Left lung (tissue), 10 donors: ENCODE data around the gene U2AF1L4. TPM values are rescaled to one million over a fixed set of nuclear protein-coding genes. Genes with fewer than 3 reads are reported as not detected.

Experiments used
- ATAC-seq: fragments of 200-7000 bp; cut with Tn5 transposase; one replicate; pipeline ENCODE4 v1.9.1; 2020; ENCODE audit warnings: moderate library complexity
- DNase-seq, 4 donors: peaks; one replicate each; pipeline ENCODE4 v3.0.0-alpha.2; 2013 to 2020
- H3K27ac ChIP-seq, 2 donors: fragments of 200-600 bp; sonication (generic) in 1 of 2; one replicate each; pipeline versions ENCODE4 v1.5.0 to v1.8.0; 2020 to 2021
- H3K27me3 ChIP-seq, 2 donors: fragments of 200-600 bp; sonication (generic) in 1 of 2; one replicate each; pipeline versions ENCODE4 v1.5.0 to v1.8.0; 2020 to 2021
- H3K36me3 ChIP-seq, 2 donors: fragments of 200-600 bp; sonication (generic) in 1 of 2; one replicate each; pipeline versions ENCODE4 v1.5.0 to v1.8.0; 2020 to 2021
- H3K4me1 ChIP-seq, 2 donors: fragments of 200-600 bp; one replicate each; pipeline ENCODE4 v1.8.0; 2021
- H3K4me3 ChIP-seq, 2 donors: fragments of 200-600 bp; sonication (generic) in 1 of 2; one replicate each; pipeline versions ENCODE4 v1.5.0 to v1.8.0; 2020 to 2021; ENCODE audit warnings: mild to moderate bottlenecking in 1 of 2
- H3K9me3 ChIP-seq, 2 donors: fragments of 200-600 bp; sonication (generic) in 1 of 2; one replicate each; pipeline versions ENCODE4 v1.5.0 to v1.8.0; 2020 to 2021
- CTCF ChIP-seq, 2 donors: fragments of 200-600 bp; sonication (generic) in 1 of 2; IDR thresholded peaks; one replicate each; pipeline versions ENCODE4 v1.5.0 to v1.8.0; 2021; ENCODE audit warnings: antibody characterized with exemption in 2 of 2
- intact Hi-C, 2 donors: fragments of 100-400 bp; cut with DNase I; formaldehyde crosslinking; loops; one replicate each; pipeline versions ENCODE4 v1.11.2 to v1.14.2; 2022
- polyA plus RNA-seq, 6 donors: library from polyadenylated mRNA; unstranded; fragments of 120-200 nt; gene quantifications; one replicate each; pipeline ENCODE4 v1.2.1, GENCODE V29; 2013; ENCODE audit not compliant: insufficient read length in 6 of 6
- total RNA-seq, 2 donors: library from RNA; stranded (reverse); fragmentation: NEBNext Ultra II Directional; extraction: Animal tissue kit (Norgen Biotek cat#: 25700); gene quantifications; one replicate each; pipeline ENCODE4 v1.2.1, GENCODE V29; 2021
- donor health status: DM: no; HTN: yes; CAD: no.
- donor health status: DM: no; HTN: no; CAD: no.

Gene U2AF1L4
- total and polyA plus RNA-seq, 8 donors, result 15.2 to 20.5 (median 16.5) TPM

GRCh38 chr19:35703343-35703742 lies 41.9 kb downstream of the U2AF1L4 start:
- Histone ChIP-seq H3K9me3 (no peaks in the 10 kb centered on the region), H3K27me3 (peaks cover 0 to 65% of the 10 kb centered on the region in 2 donors), H3K4me3 (peak overlapping the region in 1 of 2 donors; percentile 57), H3K4me1 (peaks cover 0 to 17% of the 10 kb centered on the region in 2 donors), H3K36me3 (no peaks in the 10 kb centered on the region), H3K27ac (no peak overlapping the region)
- intact Hi-C loops, result no loop called here
- TF ChIP-seq CTCF (IDR thresholded peaks at IDR 0.05), result no peak
- DNase-seq, result no peak
- ATAC-seq, result no peak

- ATAC-seq (peak; percentile 99), DNase-seq (peak; percentile 92 to 98 (median 96))
- H3K27ac ChIP-seq, result peak overlapping the region in 1 of 2 donors; percentile 50
- peaks cover 0 to 17% of the 10 kb centered on the region in 2 donors for H3K4me1 ChIP-seq
- peaks cover 0 to 56% of the 10 kb centered on the region in 2 donors for H3K27me3 ChIP-seq
- TF ChIP-seq CTCF (IDR thresholded peaks at IDR 0.05), result no peak
- no peaks in the 10 kb centered on the region for H3K36me3 ChIP-seq
- H3K4me3 ChIP-seq, result peak overlapping the region; percentile 52 to 57
- H3K9me3 ChIP-seq, result no peaks in the 10 kb centered on the region
- intact Hi-C loops, result no loop called here
Measured at GRCh38 chr19:35702223-35703012, 42.8 kb downstream of the U2AF1L4 start.

- intact Hi-C loops, result no loop called here
- no peaks in the 10 kb centered on the region for H3K9me3 ChIP-seq
- peaks cover 0 to 2% of the 10 kb centered on the region in 2 donors for H3K4me1 ChIP-seq
- H3K36me3 ChIP-seq, result no peaks in the 10 kb centered on the region
- H3K27ac ChIP-seq, result no peak overlapping the region
- no peak overlapping the region for H3K4me3 ChIP-seq
- DNase-seq (no peak), ATAC-seq (no peak)
- H3K27me3 ChIP-seq, result peaks cover 0 to 2% of the 10 kb centered on the region in 2 donors
- no peak for TF ChIP-seq CTCF (IDR thresholded peaks at IDR 0.05)
Measured at GRCh38 chr19:35696835-35697234, 48.4 kb downstream of the U2AF1L4 start.

GRCh38 chr19:35695895-35696422 lies 49.3 kb downstream of the U2AF1L4 start:
- Histone ChIP-seq H3K4me3 (no peak overlapping the region), H3K27me3 (no peaks in the 10 kb centered on the region), H3K4me1 (no peaks in the 10 kb centered on the region), H3K36me3 (no peaks in the 10 kb centered on the region), H3K27ac (no peak overlapping the region), H3K9me3 (no peaks in the 10 kb centered on the region)
- no peak for ATAC-seq
- TF ChIP-seq CTCF (IDR thresholded peaks at IDR 0.05), result no peak
- DNase-seq, result no peak
- intact Hi-C loops, result no loop called here

GRCh38 chr19:35693835-35694599 lies 51.2 kb downstream of the U2AF1L4 start:
- no peak overlapping the region for H3K4me3 ChIP-seq
- ATAC-seq, result peak; percentile 100
- DNase-seq, result peak; percentile 67 to 89 (median 87)
- H3K27me3 ChIP-seq, result peaks cover 0 to 7% of the 10 kb centered on the region in 2 donors
- no peaks in the 10 kb centered on the region for H3K36me3 ChIP-seq
- H3K9me3 ChIP-seq, result no peaks in the 10 kb centered on the region
- no peaks in the 10 kb centered on the region for H3K4me1 ChIP-seq
- H3K27ac ChIP-seq, result peak overlapping the region in 1 of 2 donors; percentile 23
- TF ChIP-seq CTCF (IDR thresholded peaks at IDR 0.05), result peak; percentile 94 to 96
- intact Hi-C loops, result no loop called here
